H9 (cell line): ENCODE results near the gene UMPS. TPM values are rescaled to one million over a fixed set of nuclear protein-coding genes. Genes with fewer than 3 reads are reported as not detected.

Source experiments
- DNase-seq: peaks from one replicate; pipeline ENCODE4 v3.0.0-alpha.2; 2017
- H2AFZ ChIP-seq: one replicate; pipeline ENCODE4 v1.6.1; 2013; ENCODE audit warnings: mild to moderate bottlenecking, low read length, control low read depth, moderate library complexity
- H2AK5ac ChIP-seq: 2 replicates; pipeline ENCODE4 v1.6.1; 2013; ENCODE audit warnings: low read length, control low read depth, mixed read lengths; ENCODE audit not compliant: insufficient read length
- H2BK120ac ChIP-seq: one replicate; pipeline ENCODE4 v1.6.1; 2013; ENCODE audit warnings: low read depth, mild to moderate bottlenecking, low read length, control low read depth, inconsistent platforms; ENCODE audit not compliant: poor library complexity, severe bottlenecking
- H2BK12ac ChIP-seq: 2 replicates; pipeline ENCODE4 v1.6.1; 2013; ENCODE audit warnings: low read length, control low read depth, mixed read lengths, low read depth; ENCODE audit not compliant: insufficient read length
- H2BK15ac ChIP-seq: 2 replicates; pipeline ENCODE4 v1.6.1; 2013; ENCODE audit warnings: low read depth, low read length, control low read depth
- H2BK20ac ChIP-seq: one replicate; pipeline ENCODE4 v1.6.1; 2013; ENCODE audit warnings: low read depth, mild to moderate bottlenecking, low read length, control low read depth, inconsistent platforms; ENCODE audit not compliant: poor library complexity, severe bottlenecking
- H2BK5ac ChIP-seq: 2 replicates; pipeline ENCODE4 v1.6.1; 2013; ENCODE audit warnings: low read length, control low read depth, mixed read lengths; ENCODE audit not compliant: insufficient read length
- H3K14ac ChIP-seq: 2 replicates; pipeline ENCODE4 v1.6.1; 2013; ENCODE audit warnings: low read length, control low read depth; ENCODE audit not compliant: insufficient read depth
- H3K18ac ChIP-seq: 2 replicates; pipeline ENCODE4 v1.6.1; 2013; ENCODE audit warnings: low read depth, mild to moderate bottlenecking, mixed read lengths, low read length, control low read depth; ENCODE audit not compliant: insufficient read length
- H3K23ac ChIP-seq: 2 replicates; pipeline ENCODE4 v1.6.1; 2013; ENCODE audit warnings: low read length, control low read depth, mixed read lengths, low read depth; ENCODE audit not compliant: insufficient read length
- H3K23me2 ChIP-seq: 2 replicates; pipeline ENCODE4 v1.6.1; 2013; ENCODE audit warnings: low read depth, mild to moderate bottlenecking, mixed read lengths, low read length, control low read depth; ENCODE audit not compliant: insufficient read length, poor library complexity, severe bottlenecking
- H3K27ac ChIP-seq: 2 replicates; pipeline ENCODE4 v1.5.1; 2013; ENCODE audit warnings: low read length, control low read depth, mixed read lengths, low read depth; ENCODE audit not compliant: insufficient read length
- H3K27me3 ChIP-seq: 2 replicates; pipeline ENCODE4 v1.6.1; 2013; ENCODE audit warnings: low read length, control low read depth, inconsistent platforms; ENCODE audit not compliant: insufficient read depth
- H3K4ac ChIP-seq: 2 replicates; pipeline ENCODE4 v1.6.1; 2013; ENCODE audit warnings: low read depth, mild to moderate bottlenecking, control low read depth, inconsistent platforms, low read length, moderate library complexity
- H3K4me1 ChIP-seq: 2 replicates; pipeline ENCODE4 v1.6.1; 2013; ENCODE audit warnings: low read length, control low read depth, inconsistent platforms; ENCODE audit not compliant: insufficient read depth
- H3K4me2 ChIP-seq: 2 replicates; pipeline ENCODE4 v1.6.1; 2013; ENCODE audit warnings: low read length, control low read depth, mixed read lengths; ENCODE audit not compliant: insufficient read length, insufficient read depth
- H3K56ac ChIP-seq: 2 replicates; pipeline ENCODE4 v1.6.1; 2013; ENCODE audit warnings: low read depth, mild to moderate bottlenecking, mixed read lengths, low read length, control low read depth; ENCODE audit not compliant: insufficient read length
- H3K79me1 ChIP-seq: 2 replicates; pipeline ENCODE4 v1.6.1; 2013; ENCODE audit warnings: low read depth, mild to moderate bottlenecking, moderate library complexity, low read length, control low read depth, inconsistent platforms; ENCODE audit not compliant: insufficient read depth, poor library complexity, severe bottlenecking
- H3K79me2 ChIP-seq: 2 replicates; pipeline ENCODE4 v1.6.1; 2013; ENCODE audit warnings: low read length, control low read depth, inconsistent platforms; ENCODE audit not compliant: insufficient read depth
- H3K9ac ChIP-seq: 2 replicates; pipeline ENCODE4 v1.6.1; 2013; ENCODE audit warnings: low read length, control low read depth, mixed read lengths; ENCODE audit not compliant: insufficient read length; ENCODE audit errors: extremely low read depth
- H3K9me3 ChIP-seq: one replicate; pipeline ENCODE4 v1.6.1; 2013; ENCODE audit warnings: low read depth, low read length, inconsistent platforms; ENCODE audit not compliant: control insufficient read depth
- H3T11ph ChIP-seq: one replicate; pipeline ENCODE4 v1.6.1; 2013; ENCODE audit warnings: mild to moderate bottlenecking, low read length, control low read depth, inconsistent platforms
- H4K20me1 ChIP-seq: one replicate; pipeline ENCODE4 v1.6.1; 2013; ENCODE audit not compliant: control insufficient read depth, insufficient read length, insufficient read depth
- H4K5ac ChIP-seq: 2 replicates; pipeline ENCODE4 v1.6.1; 2013; ENCODE audit warnings: low read depth, mild to moderate bottlenecking, mixed read lengths, low read length, control low read depth; ENCODE audit not compliant: insufficient read length
- H4K8ac ChIP-seq: replicated peaks from 2 replicates; pipeline ENCODE4 v1.6.1; 2013; ENCODE audit warnings: low read length, control low read depth, mixed read lengths, low read depth; ENCODE audit not compliant: insufficient read length
- H4K91ac ChIP-seq: 2 replicates; pipeline ENCODE4 v1.6.1; 2013; ENCODE audit warnings: low read depth, mild to moderate bottlenecking, moderate library complexity, mixed read lengths, low read length, control low read depth; ENCODE audit not compliant: insufficient read length
- H3K27ac Mint-ChIP-seq, 3 experiments: 2 replicates in 2 of 3; 3 replicates in 1 of 3; pipeline ENCODE4 v1.8.0; 2020 to 2021; ENCODE audit warnings: mixed read lengths in 3 of 3, mild to moderate bottlenecking in 1 of 3, moderate library complexity in 1 of 3
- H3K27me3 Mint-ChIP-seq: 2 replicates; pipeline ENCODE4 v1.8.0; 2021; ENCODE audit warnings: low read depth, mild to moderate bottlenecking, moderate library complexity, mixed read lengths
- H3K36me3 Mint-ChIP-seq, 3 experiments: 2 replicates in 2 of 3; 3 replicates in 1 of 3; pipeline ENCODE4 v1.8.0; 2020 to 2021; ENCODE audit warnings: low read depth in 3 of 3, mixed read lengths in 3 of 3; ENCODE audit not compliant: insufficient read depth in 1 of 3
- H3K4me1 Mint-ChIP-seq, 2 experiments: 2 replicates each; pipeline ENCODE4 v1.8.0; 2020; ENCODE audit warnings: mixed read lengths in 2 of 2
- H3K4me3 Mint-ChIP-seq, 2 experiments: 2 replicates in 1 of 2; 3 replicates in 1 of 2; pipeline ENCODE4 v1.8.0; 2020 to 2021; ENCODE audit warnings: mild to moderate bottlenecking in 2 of 2, mixed read lengths in 2 of 2, moderate library complexity in 1 of 2
- H3K9me3 Mint-ChIP-seq, 2 experiments: 2 replicates in 1 of 2; 3 replicates in 1 of 2; pipeline ENCODE4 v1.8.0; 2020; ENCODE audit warnings: mild to moderate bottlenecking in 2 of 2, mixed read lengths in 2 of 2, moderate library complexity in 1 of 2
- WGBS: extraction: QIAGEN DNeasy Blood & Tissue Kit; methylation state at CpG from one replicate; pipeline ENCODE4 v1.1.7; 2013; ENCODE audit warnings: missing lambda C conversion rate, low lambda C conversion rate, mixed read lengths; ENCODE audit not compliant: insufficient read length; ENCODE audit errors: extremely low coverage; 5-methylcytosine and 5-hydroxymethylcytosine counted together
- total RNA-seq: library from RNA; stranded (reverse); gene quantifications from 2 replicates; pipeline ENCODE4 v1.2.1, GENCODE V29; 2021
- TF ChIP-seq, protein P1 (sequence below): fragments of 200-600 bp; sonication (generic); conservative IDR thresholded peaks from 3 replicates; pipeline ENCODE4 v1.8.0; 2021; ENCODE audit warnings: antibody characterized with exemption, mild to moderate bottlenecking

UMPS gene
- total RNA-seq, 1 experiment from 2014 or later, result 65.4 TPM

DNA sequence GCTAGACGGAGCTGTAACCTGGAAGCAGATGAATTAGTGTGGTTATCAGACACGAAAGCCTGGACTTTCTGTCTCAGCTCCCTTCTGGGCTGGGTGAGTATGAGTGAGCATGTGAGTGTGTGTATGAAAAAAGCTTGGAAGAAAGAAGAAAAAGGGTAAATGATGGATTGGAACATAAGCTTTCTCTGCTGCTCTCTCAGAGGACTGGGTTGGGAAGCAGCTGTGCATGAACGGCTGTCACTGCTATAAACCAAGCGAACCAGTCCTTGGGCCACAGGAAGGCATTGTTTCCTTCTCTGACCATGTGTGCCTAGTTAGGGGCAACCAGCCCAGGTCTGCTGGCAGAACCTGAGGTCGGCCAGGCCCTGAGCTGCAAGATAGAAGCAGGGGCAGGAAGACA, 37.0 kb downstream of the UMPS start:
- Histone ChIP-seq H3K14ac (no peak overlapping the region), H2BK12ac (no peak overlapping the region), H3K9ac (no peak overlapping the region), H3K18ac (no peak overlapping the region), H3K79me1 (no peaks in the 10 kb centered on the region), H4K91ac (no peak overlapping the region), H2AFZ (no peak overlapping the region), H3T11ph (no peak overlapping the region), H3K9me3 (no peaks in the 10 kb centered on the region), H2BK15ac (no peak overlapping the region), H3K23ac (no peak overlapping the region), H4K20me1 (no peaks in the 10 kb centered on the region), H3K79me2 (no peaks in the 10 kb centered on the region), H2BK120ac (no peak overlapping the region), H2BK5ac (no peak overlapping the region), H3K4me2 (no peak overlapping the region), H2AK5ac (no peak overlapping the region), H3K23me2 (no peaks in the 10 kb centered on the region), H2BK20ac (no peak overlapping the region), H3K27ac (no peak overlapping the region), H3K27me3 (no peaks in the 10 kb centered on the region), H4K5ac (no peak overlapping the region), H3K56ac (no peak overlapping the region), H3K4me1 (no peaks in the 10 kb centered on the region), H3K4ac (no peak overlapping the region), H4K8ac (no peak overlapping the region)
- H3K9me3 Mint-ChIP-seq, result no peaks in the 10 kb centered on the region
- H3K27me3 Mint-ChIP-seq, result no peaks in the 10 kb centered on the region
- 0 out of 7 replicates have a peak overlapping the region, but pooled peaks of 1 of the 3 experiments have one; percentile 6 for H3K27ac Mint-ChIP-seq
- peaks cover 41 to 95% (median 60%) of the 10 kb centered on the region in 3 experiments for H3K36me3 Mint-ChIP-seq
- no peak overlapping the region for H3K4me3 Mint-ChIP-seq
- peaks cover 5 to 10% of the 10 kb centered on the region in 2 experiments for H3K4me1 Mint-ChIP-seq
- DNase-seq, result no peak
- TF ChIP-seq, protein P1, sequence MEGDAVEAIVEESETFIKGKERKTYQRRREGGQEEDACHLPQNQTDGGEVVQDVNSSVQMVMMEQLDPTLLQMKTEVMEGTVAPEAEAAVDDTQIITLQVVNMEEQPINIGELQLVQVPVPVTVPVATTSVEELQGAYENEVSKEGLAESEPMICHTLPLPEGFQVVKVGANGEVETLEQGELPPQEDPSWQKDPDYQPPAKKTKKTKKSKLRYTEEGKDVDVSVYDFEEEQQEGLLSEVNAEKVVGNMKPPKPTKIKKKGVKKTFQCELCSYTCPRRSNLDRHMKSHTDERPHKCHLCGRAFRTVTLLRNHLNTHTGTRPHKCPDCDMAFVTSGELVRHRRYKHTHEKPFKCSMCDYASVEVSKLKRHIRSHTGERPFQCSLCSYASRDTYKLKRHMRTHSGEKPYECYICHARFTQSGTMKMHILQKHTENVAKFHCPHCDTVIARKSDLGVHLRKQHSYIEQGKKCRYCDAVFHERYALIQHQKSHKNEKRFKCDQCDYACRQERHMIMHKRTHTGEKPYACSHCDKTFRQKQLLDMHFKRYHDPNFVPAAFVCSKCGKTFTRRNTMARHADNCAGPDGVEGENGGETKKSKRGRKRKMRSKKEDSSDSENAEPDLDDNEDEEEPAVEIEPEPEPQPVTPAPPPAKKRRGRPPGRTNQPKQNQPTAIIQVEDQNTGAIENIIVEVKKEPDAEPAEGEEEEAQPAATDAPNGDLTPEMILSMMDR, result no peak
- WGBS, result no CpG with 5 or more reads among the region's 5 CpGs
